HS-27A (cell line): ENCODE measurements around the gene HOXB2.

Experiments used
- DNase-seq: peaks from one replicate; pipeline ENCODE4 v3.0.0-alpha.2; 2012; ENCODE audit warnings: low read depth, missing footprints

HOXB2 gene

DNA sequence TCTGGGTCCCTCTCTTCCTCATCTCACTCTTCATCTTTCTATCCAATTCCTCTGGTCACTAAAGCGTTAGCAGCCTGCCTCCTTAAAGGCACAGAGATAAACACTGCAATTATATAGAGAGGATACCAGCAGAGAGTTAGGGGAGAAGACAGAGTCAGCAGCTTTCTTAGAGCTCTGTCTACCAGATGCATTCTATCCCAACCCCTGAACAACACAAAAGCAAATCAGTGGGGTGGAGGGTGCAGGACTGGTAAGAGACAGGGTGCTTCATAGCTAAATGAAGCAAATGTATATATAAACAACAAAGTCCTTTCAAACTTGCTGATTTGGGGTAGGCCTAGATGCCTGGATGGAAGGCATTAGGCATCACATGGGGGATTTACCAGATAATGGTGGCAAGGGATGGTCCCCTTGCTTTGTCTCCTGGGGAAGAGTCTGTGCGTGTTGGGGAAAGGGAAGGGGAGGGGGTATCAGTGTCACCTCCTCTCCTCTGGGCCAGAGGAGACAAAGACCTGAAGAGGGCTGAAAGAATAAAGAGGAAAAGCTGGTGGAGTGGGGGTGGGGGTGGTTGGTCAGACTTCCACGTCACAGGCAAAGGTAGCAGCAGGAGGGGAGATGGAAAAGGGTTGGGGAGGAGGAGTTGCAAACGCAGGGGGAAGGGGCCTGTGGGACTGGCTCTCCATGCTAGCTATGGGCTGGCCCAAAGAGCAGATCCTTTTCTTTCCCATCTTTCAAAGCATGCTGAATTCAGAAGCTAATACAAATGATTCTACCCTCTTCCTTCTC lies 21.2 kb upstream of the HOXB2 start:
- no peak for DNase-seq

DNA sequence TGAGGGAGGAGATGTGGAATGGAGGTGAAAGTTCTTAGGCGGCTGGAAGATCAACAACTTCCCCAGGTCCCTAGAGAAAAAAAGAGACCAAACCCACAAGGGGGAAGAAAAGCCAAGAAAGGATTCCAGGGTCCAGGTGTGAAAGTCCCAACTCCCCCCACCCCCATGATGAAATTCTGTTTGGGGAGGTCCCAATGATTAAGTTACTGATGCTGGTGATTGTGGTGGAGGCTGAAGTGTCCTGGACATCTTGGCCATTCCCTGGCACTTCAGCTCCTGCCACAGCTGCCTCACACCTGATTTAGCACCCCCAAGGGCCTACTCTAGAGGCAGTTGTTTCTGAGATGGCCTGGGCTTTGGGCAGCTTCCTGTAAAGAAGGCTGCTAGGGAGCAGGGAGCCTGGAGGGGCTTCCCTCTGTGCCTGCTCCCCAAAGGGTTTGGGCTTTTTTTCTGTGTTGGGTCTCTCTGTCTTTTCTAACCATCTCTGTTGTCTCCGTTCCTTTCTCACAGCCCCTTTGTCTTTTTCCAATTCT lies 20.2 kb upstream of the HOXB2 start:
- DNase-seq, result no peak

- DNase-seq, result no peak
Observed at GRCh38 chr17:48564188-48565021, 19.5 kb upstream of the HOXB2 start.

DNA sequence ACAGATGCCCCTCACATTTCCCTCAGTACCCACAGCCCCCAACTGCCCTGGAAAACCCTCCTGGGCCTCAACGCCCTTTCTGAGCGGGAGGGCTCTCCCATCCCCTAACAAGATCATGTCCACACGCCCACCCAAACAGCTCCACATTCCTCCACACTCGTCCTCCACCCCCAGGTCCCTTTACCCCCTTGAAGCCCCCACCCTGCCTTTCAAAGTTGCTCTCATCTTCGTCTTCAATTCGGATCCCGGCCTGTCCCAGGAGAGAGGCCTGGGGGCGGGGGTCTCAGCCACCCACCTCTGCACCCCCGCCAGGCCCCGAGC lies 18.9 kb upstream of the HOXB2 start:
- no peak for DNase-seq

DNA sequence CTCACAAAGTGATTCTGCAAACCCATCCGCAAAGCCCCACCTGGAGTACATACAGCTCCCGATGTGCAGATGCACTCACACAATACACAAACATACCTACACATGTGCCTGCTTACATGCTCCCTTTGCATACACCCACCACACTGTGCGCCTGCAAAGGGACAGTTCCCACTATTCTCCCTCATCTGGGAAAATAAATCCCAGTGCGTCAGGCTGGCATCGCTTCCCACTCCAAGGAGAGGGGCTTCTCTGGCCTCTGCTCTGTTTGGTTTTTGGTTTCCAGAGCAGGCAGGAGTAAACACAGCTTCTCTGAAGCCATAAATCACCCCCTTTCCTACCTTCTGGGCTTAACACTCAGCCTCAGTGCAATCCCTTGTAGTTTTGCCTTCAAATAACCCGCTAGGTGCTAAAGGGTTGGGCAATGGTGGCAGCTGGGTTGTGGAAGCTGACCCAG lies 18.5 kb upstream of the HOXB2 start:
- DNase-seq, result no peak

- no peak for DNase-seq
Observed at GRCh38 chr17:48562934-48563333, 18.0 kb upstream of the HOXB2 start.

DNA sequence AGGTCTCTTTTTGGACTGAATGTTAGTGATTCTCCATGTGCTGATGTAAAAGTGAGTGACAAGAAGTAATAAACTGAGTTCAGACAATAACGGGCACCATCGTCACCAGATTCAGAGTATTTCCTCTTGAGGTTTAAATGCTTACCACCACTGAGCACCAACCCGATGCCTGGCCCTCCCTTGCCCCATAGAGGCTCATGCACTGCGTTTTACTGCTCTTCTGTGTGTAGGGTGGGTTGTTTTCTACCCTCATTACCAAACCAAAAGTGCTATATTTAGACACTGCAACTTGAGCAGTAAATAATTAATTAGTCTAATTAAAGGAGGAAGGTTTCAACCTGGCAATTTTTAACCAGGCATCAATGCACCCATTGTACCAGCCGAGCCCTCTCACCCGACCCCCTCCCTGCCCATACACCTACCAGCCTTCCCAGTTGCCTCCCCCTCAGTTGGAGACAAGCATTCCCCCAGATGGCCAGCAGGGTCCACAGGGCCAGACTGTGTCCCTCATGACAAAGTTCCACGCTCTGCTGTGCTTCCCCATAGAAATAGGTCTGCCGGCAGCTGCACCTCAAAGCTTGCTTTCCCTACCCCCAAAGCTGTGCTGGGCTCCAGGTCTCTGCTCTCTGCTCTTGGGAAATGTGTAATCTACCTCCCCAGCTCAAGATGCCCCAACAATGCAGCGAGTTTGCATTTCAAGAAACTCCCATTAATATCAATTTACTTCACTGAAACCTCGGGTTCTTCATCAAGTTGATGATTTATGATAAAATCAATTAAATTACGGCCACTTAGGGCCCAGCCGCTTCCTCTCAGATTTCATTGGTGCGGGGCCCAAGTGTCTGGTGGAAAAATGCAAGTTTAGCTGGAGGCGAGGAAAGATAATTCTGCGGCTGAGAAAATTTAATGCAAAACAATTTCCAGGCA lies 17.2 kb upstream of the HOXB2 start:
- DNase-seq, result no peak

- no peak for DNase-seq
Observed at GRCh38 chr17:48559840-48560817, 15.2 kb upstream of the HOXB2 start.

GRCh38 chr17:48559122-48559839 lies 14.4 kb upstream of the HOXB2 start:
- no peak for DNase-seq

GRCh38 chr17:48558831-48559121 lies 13.9 kb upstream of the HOXB2 start:
- no peak for DNase-seq

GRCh38 chr17:48558057-48558830 lies 13.3 kb upstream of the HOXB2 start:
- no peak for DNase-seq

DNA sequence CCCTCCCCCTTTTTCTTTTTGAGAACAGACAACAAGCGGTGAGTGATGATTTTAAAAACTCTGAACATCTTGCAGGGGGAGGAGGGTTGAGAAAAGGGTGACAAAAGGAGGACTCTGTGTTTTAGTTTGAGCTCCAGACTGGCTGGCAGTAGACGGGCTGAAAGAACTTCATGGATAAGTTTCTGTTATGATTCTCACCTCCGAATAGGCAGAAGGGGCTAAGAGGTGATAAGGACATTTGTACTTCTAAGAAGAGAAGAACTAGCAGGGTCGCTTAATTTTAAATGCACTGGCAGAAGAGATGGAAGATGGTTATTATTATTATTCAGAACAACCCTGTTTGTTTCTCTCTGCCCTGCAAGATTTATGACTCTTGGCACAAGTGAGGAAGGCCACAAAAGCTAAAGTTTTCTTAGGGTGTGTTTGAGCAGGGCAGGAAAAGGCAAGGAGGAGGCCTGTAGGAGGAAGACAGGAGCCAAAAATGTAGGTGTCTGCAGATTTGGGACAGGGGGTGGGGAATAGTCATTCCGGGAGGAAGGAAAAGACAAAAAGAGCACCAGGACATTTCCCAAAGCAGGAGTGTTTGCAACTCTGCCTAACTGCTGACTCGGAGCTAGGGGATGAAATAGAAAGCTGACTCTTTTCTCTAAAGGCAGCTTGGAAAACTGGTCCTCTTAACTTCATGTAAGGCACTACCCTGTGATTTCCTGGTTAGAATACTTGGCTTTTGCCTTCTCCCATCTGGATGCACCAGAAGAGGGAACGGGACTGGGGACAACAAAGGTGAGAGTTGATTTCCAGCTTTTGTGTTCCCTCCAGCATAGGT lies 11.9 kb upstream of the HOXB2 start:
- no peak for DNase-seq

GRCh38 chr17:48556229-48556575 lies 11.3 kb upstream of the HOXB2 start:
- no peak for DNase-seq

DNA sequence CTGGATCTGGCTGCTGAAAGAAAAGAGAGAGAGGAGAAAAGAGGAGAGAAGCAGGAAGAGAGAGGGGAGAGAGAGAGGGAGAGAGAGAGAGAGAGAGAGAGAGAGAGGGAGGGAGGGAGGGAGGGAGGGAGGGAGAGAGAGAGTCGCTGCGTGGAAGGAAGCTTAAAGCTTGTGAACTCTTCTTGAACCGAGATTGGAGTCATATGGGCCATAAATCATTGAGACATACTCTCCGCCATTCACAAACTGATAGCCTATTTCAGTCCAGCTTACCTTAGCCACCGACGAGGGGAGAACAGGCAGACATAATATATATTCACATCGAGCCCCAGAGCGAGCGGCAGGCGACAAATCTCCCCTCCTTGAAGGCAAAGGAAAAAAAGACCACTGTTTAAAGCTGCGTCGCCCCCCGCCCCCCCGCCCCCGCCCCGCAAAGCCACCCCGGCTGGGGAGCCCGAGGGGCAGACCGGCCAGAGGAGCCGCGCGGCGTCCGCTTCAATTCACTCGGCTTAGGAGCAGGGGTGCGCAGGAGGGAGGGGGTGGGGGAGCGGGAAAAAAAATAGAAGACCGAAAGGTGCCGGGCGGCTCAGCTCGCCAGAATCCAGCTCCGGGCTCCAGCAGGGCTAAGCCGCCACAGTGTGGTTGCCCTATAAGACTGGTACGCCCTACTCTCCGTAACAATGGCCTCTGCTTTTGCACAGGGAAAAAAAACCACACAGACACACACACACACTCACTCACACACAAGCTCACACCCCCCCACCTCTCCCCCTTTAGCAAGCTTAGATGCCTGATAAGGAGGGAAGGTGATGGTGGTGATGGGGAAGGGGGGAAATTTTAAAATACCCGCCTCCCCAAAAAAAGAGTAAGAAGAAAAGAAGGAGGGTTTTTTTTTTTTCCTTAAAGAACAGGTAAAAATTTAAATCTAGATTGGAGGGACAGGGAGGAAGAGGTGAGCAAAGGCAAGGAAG lies 10.6 kb upstream of the HOXB2 start:
- no peak for DNase-seq

- no peak for DNase-seq
Observed at GRCh38 chr17:48554412-48555257, 9.7 kb upstream of the HOXB2 start.

DNA sequence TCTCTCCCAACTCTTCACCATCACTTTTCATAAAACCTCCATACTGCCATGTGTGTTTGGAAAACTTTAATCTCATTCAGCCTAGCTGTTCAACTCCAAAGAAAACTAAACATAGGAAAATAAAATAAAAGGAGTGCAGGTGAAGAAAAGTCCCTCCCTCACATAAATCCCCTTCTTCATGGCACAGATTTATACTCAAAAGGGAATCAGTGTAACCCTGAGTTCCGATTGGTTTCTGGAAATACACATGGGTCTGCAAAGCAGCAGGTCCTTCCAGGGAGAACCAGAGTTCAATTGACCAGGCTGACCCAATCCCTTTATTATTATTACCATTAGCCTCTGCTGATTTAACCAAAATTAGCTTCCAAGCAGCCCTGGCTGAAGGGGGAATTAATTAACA lies 8.9 kb upstream of the HOXB2 start:
- no peak for DNase-seq

GRCh38 chr17:48553190-48553547 lies 8.3 kb upstream of the HOXB2 start:
- DNase-seq, result no peak
